ENCODE results near the gene OR8S1.

DNA sequence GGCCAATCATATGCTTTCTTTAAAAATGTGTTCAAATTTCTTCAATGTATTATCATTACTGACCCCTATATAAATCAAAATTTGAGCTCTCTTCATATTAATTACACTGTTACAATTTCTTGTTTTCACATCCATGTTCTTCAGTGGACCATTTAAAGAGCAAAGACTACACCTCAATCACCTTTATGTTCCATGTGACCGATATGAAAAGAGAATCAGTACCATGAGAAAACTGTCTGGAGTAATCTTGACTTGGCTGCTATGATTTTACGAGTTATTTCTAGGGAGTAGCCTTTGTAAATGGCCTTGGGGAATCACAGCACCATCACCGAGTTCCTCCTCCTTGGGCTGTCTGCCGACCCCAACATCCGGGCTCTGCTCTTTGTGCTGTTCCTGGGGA is at the start of gene OR8S1:
- TF ChIP-seq, protein P1, sequence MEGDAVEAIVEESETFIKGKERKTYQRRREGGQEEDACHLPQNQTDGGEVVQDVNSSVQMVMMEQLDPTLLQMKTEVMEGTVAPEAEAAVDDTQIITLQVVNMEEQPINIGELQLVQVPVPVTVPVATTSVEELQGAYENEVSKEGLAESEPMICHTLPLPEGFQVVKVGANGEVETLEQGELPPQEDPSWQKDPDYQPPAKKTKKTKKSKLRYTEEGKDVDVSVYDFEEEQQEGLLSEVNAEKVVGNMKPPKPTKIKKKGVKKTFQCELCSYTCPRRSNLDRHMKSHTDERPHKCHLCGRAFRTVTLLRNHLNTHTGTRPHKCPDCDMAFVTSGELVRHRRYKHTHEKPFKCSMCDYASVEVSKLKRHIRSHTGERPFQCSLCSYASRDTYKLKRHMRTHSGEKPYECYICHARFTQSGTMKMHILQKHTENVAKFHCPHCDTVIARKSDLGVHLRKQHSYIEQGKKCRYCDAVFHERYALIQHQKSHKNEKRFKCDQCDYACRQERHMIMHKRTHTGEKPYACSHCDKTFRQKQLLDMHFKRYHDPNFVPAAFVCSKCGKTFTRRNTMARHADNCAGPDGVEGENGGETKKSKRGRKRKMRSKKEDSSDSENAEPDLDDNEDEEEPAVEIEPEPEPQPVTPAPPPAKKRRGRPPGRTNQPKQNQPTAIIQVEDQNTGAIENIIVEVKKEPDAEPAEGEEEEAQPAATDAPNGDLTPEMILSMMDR (optimal IDR thresholded peaks at IDR 0.05 in 1 of 3, IDR thresholded peaks at IDR 0.05 in 1 of 3, conservative IDR thresholded peaks at IDR 0.05 in 1 of 3; ENCODE audit: extremely low read depth in 1 of 3, insufficient read depth in 2 of 3, low read length in 3 of 3) = no peak
- TF ChIP-seq EZH2 (IDR thresholded peaks at IDR 0.05; ENCODE audit: low read length) = no peak
